MM.1S (cell line): Measurements from ENCODE around the gene MMP7.

Experiments used
- DNase-seq: peaks from one replicate; pipeline ENCODE4 v3.0.0-alpha.2; 2015
- H2AFZ ChIP-seq: fragments of 300-600 bp; sonication (generic); 2 replicates; pipeline ENCODE4 v1.6.0; 2016; ENCODE audit warnings: antibody characterized with exemption, low read length
- H3F3A ChIP-seq: fragments of 300-600 bp; sonication (generic); 2 replicates; pipeline ENCODE4 v1.6.1; 2016; ENCODE audit warnings: mild to moderate bottlenecking, antibody characterized with exemption, low read length, moderate library complexity, mixed read lengths; ENCODE audit not compliant: insufficient read depth
- H3K27ac ChIP-seq: fragments of 300-600 bp; sonication (generic); 2 replicates; pipeline ENCODE4 v1.5.1; 2016; ENCODE audit warnings: mild to moderate bottlenecking, low read length
- H3K27me3 ChIP-seq: fragments of 300-600 bp; sonication (generic); replicated peaks from 2 replicates; pipeline ENCODE4 v1.6.0; 2016; ENCODE audit warnings: low read length; ENCODE audit not compliant: insufficient read depth
- H3K36me3 ChIP-seq: fragments of 300-600 bp; sonication (generic); replicated peaks from 2 replicates; pipeline ENCODE4 v1.6.1; 2016; ENCODE audit warnings: mild to moderate bottlenecking, low read length, mixed read lengths; ENCODE audit not compliant: insufficient read depth
- H3K4me1 ChIP-seq: fragments of 300-600 bp; sonication (generic); 2 replicates; pipeline ENCODE4 v1.6.1; 2016; ENCODE audit warnings: low read length, mixed read lengths
- H3K4me2 ChIP-seq: fragments of 300-600 bp; sonication (generic); 2 replicates; pipeline ENCODE4 v1.6.0; 2016; ENCODE audit warnings: low read depth, low read length
- H3K4me3 ChIP-seq: fragments of 300-600 bp; sonication (generic); 2 replicates; pipeline ENCODE4 v1.5.1; 2016; ENCODE audit warnings: low read length, mixed read lengths
- H3K79me2 ChIP-seq: fragments of 300-600 bp; sonication (generic); 2 replicates; pipeline ENCODE4 v1.6.1; 2016; ENCODE audit warnings: mixed run types, low read length, mixed read lengths
- H3K9ac ChIP-seq: fragments of 300-600 bp; sonication (generic); 2 replicates; pipeline ENCODE4 v1.6.1; 2016; ENCODE audit warnings: low read length, mixed read lengths
- H3K9me2 ChIP-seq: fragments of 300-600 bp; sonication (generic); replicated peaks from 2 replicates; pipeline ENCODE4 v1.6.1; 2016; ENCODE audit warnings: mild to moderate bottlenecking, low read length, mixed read lengths; ENCODE audit not compliant: insufficient read depth
- H3K9me3 ChIP-seq: fragments of 300-600 bp; sonication (generic); replicated peaks from 2 replicates; pipeline ENCODE4 v1.6.1; 2016; ENCODE audit warnings: mild to moderate bottlenecking, low read length, mixed read lengths; ENCODE audit not compliant: insufficient read depth
- H4K20me1 ChIP-seq: fragments of 300-600 bp; sonication (generic); 2 replicates; pipeline ENCODE4 v1.6.1; 2016; ENCODE audit warnings: mild to moderate bottlenecking, low read length, moderate library complexity, mixed read lengths; ENCODE audit not compliant: insufficient read depth
- CTCF ChIP-seq: fragments of 300-600 bp; sonication (generic); IDR thresholded peaks from 2 replicates; pipeline ENCODE4 v1.5.1; 2016; ENCODE audit warnings: antibody characterized with exemption, low read length, mixed read lengths
- EZH2 ChIP-seq: fragments of 300-600 bp; sonication (generic); optimal IDR thresholded peaks from 2 replicates; pipeline ENCODE3; 2017; ENCODE audit warnings: low read depth, mild to moderate bottlenecking, antibody characterized with exemption, low read length, mixed read lengths
- EZH2phosphoT487 ChIP-seq: fragments of 300-600 bp; sonication (generic); IDR thresholded peaks from 2 replicates; pipeline ENCODE4 v1.6.1; 2018; ENCODE audit warnings: antibody characterized with exemption, low read length

The MMP7 gene

GRCh38 chr11:102568851-102569250 lies 38.3 kb upstream of the MMP7 start:
- H3F3A ChIP-seq, result no peaks in the 10 kb centered on the region
- no peaks in the 10 kb centered on the region for H3K79me2 ChIP-seq
- no peak overlapping the region for H3K27ac ChIP-seq
- DNase-seq, result no peak
- no peak overlapping the region for H3K9ac ChIP-seq
- H3K27me3 ChIP-seq, result peaks cover 32% of the 10 kb centered on the region
- H3K4me1 ChIP-seq, result no peaks in the 10 kb centered on the region
- H4K20me1 ChIP-seq, result no peaks in the 10 kb centered on the region
- H3K9me3 ChIP-seq, result no peaks in the 10 kb centered on the region
- no peak overlapping the region for H3K4me3 ChIP-seq
- no peaks in the 10 kb centered on the region for H3K9me2 ChIP-seq
- TF ChIP-seq CTCF (no peak), EZH2 (no peak), EZH2phosphoT487 (no peak)
- H3K36me3 ChIP-seq, result no peaks in the 10 kb centered on the region
- H2AFZ ChIP-seq, result no peak overlapping the region
- H3K4me2 ChIP-seq, result no peak overlapping the region

GRCh38 chr11:102566112-102566511 lies 35.6 kb upstream of the MMP7 start:
- Histone ChIP-seq H3K4me2 (no peak overlapping the region), H3K4me1 (peaks cover 4% of the 10 kb centered on the region), H3K9ac (no peak overlapping the region), H3K27ac (no peak overlapping the region), H3K9me3 (no peaks in the 10 kb centered on the region), H3K27me3 (peaks cover 59% of the 10 kb centered on the region), H3K79me2 (no peaks in the 10 kb centered on the region), H3K4me3 (no peak overlapping the region), H4K20me1 (no peaks in the 10 kb centered on the region), H3K9me2 (no peaks in the 10 kb centered on the region), H3K36me3 (no peaks in the 10 kb centered on the region), H2AFZ (no peak overlapping the region), H3F3A (no peaks in the 10 kb centered on the region)
- no peak for DNase-seq
- TF ChIP-seq CTCF (no peak), EZH2phosphoT487 (no peak), EZH2 (no peak)

- Histone ChIP-seq H3K27me3 (peaks cover 65% of the 10 kb centered on the region), H3K4me3 (no peak overlapping the region), H3K9me3 (no peaks in the 10 kb centered on the region), H3K27ac (no peak overlapping the region), H3K4me2 (no peak overlapping the region), H4K20me1 (no peaks in the 10 kb centered on the region; the same call in 1 of the 2 replicates), H3K79me2 (no peaks in the 10 kb centered on the region), H3F3A (peaks cover 13% of the 10 kb centered on the region), H3K9me2 (no peaks in the 10 kb centered on the region), H3K36me3 (no peaks in the 10 kb centered on the region), H3K9ac (no peak overlapping the region), H2AFZ (no peak overlapping the region), H3K4me1 (peaks cover 22% of the 10 kb centered on the region)
- DNase-seq, result peak; percentile 21
- TF ChIP-seq CTCF (no peak), EZH2phosphoT487 (no peak), EZH2 (no peak)
Measured at GRCh38 chr11:102564110-102564509, 33.6 kb upstream of the MMP7 start.
